Measurements from ENCODE around the gene ZBTB47. TPM values are rescaled to one million over a fixed set of nuclear protein-coding genes. Genes with fewer than 3 reads are reported as not detected.

ZBTB47 gene
- total RNA-seq, 1 experiment from 2014 or later = 9.5 TPM

DNA sequence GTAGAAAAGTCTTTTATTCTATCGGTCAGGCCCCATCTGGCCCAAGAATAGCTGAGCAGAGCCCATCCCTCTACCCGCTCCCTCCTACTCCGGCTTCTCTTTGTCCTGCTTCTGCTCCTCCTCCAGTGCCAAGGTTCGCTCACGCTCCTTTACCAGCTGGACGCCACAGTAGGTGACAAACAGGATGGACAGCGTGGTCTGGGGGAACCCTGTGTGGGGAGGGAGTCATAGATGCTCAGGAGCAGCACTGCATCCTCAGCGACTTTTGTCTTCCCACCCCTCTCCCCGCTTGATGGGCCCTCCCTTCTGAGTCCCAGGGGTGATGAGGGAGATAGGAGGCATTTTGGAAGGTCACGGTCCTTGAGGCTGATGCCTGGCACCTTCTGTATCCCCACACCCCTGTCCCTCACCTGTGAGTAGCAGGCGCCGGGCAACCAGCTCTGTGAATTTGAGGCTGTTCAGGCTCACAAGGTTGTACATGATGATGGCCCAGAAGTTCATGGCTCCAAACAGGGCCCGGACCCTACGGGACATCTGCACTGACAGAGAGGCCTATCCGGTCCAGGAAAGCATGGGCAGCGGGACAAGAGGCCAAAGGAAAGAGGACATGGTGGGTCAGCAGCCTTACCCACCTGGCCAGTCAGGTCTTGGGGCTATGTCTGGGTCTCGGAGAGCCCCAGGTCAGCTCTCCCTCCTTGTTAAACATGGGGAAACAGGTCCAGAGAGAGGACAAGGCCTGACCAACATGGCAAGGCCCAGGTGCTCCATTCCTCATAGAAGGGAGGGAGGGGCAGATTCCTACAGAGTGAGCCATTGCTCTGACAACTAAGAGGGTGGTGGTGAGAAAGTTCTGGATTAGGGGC lies 39.4 kb downstream of the ZBTB47 start:
- Histone ChIP-seq H3K36me3 (ENCODE audit: low read depth, low read length) (no peaks in the 10 kb centered on the region), H3K4me2 (ENCODE audit: low read length) (no peak overlapping the region), H3K9me2 (replicated peaks; ENCODE audit: low read length) (no peaks in the 10 kb centered on the region), H3F3A (ENCODE audit: low read length, unreplicated experiment) (no peaks in the 10 kb centered on the region), H3K9ac (ENCODE audit: low read length) (no peak overlapping the region), H4K20me1 (ENCODE audit: low read length) (no peaks in the 10 kb centered on the region), H3K27me3 (ENCODE audit: low read length) (no peaks in the 10 kb centered on the region), H3K79me2 (ENCODE audit: low read length) (no peaks in the 10 kb centered on the region), H3K4me1 (ENCODE audit: insufficient read depth, low read length) (no peaks in the 10 kb centered on the region), H3K4me3 (ENCODE audit: low read length) (no peak overlapping the region), H3K27ac (ENCODE audit: low read length) (no peak overlapping the region), H2AFZ (ENCODE audit: low read length) (no peak overlapping the region), H3K9me3 (ENCODE audit: low read length) (no peaks in the 10 kb centered on the region)
- ATAC-seq = peak; percentile 42; the same call in 1 of the 2 replicates
- intact Hi-C loops (cut with micrococcal nuclease) = no loop called here
- POLR2A ChIA-PET (ENCODE audit: unreplicated experiment) = no interaction called here
- no TSS peak for BruUV-seq (replicated peaks)
- CTCF ChIA-PET = no interaction called here
- peak; percentile 7 for DNase-seq
- TF ChIP-seq CTCF (conservative IDR thresholded peaks at IDR 0.05; ENCODE audit: low read depth, low read length) (no peak), EZH2phosphoT487 (IDR thresholded peaks at IDR 0.05; ENCODE audit: borderline replicate concordance, low read length) (no peak), EZH2 (IDR thresholded peaks at IDR 0.05; ENCODE audit: low read length, unreplicated experiment) (no peak)

GRCh38 chr3:42693530-42693930 lies 40.0 kb downstream of the ZBTB47 start:
- Histone ChIP-seq H3K27ac (ENCODE audit: low read length) (no peak overlapping the region), H3K4me1 (ENCODE audit: insufficient read depth, low read length) (no peaks in the 10 kb centered on the region), H3K27me3 (ENCODE audit: low read length) (no peaks in the 10 kb centered on the region), H3K9me2 (replicated peaks; ENCODE audit: low read length) (no peaks in the 10 kb centered on the region), H3K36me3 (ENCODE audit: low read depth, low read length) (no peaks in the 10 kb centered on the region), H3F3A (ENCODE audit: low read length, unreplicated experiment) (no peaks in the 10 kb centered on the region), H4K20me1 (ENCODE audit: low read length) (no peaks in the 10 kb centered on the region), H3K9me3 (ENCODE audit: low read length) (no peaks in the 10 kb centered on the region), H2AFZ (ENCODE audit: low read length) (no peak overlapping the region), H3K9ac (ENCODE audit: low read length) (no peak overlapping the region), H3K4me2 (ENCODE audit: low read length) (no peak overlapping the region), H3K4me3 (ENCODE audit: low read length) (no peak overlapping the region), H3K79me2 (ENCODE audit: low read length) (no peaks in the 10 kb centered on the region)
- no TSS peak for BruUV-seq (replicated peaks)
- ATAC-seq (no peak), DNase-seq (no peak)
- ChIA-PET CTCF (no interaction called here), POLR2A (ENCODE audit: unreplicated experiment) (no interaction called here)
- TF ChIP-seq CTCF (conservative IDR thresholded peaks at IDR 0.05; ENCODE audit: low read depth, low read length) (no peak), EZH2phosphoT487 (IDR thresholded peaks at IDR 0.05; ENCODE audit: borderline replicate concordance, low read length) (no peak), EZH2 (IDR thresholded peaks at IDR 0.05; ENCODE audit: low read length, unreplicated experiment) (no peak)
- intact Hi-C loops (cut with micrococcal nuclease) = no loop called here

- H3K79me2 ChIP-seq (ENCODE audit: low read length) = no peaks in the 10 kb centered on the region
- H3K36me3 ChIP-seq (ENCODE audit: low read depth, low read length) = no peaks in the 10 kb centered on the region
- POLR2A ChIA-PET (ENCODE audit: unreplicated experiment) = no interaction called here
- TF ChIP-seq EZH2phosphoT487 (IDR thresholded peaks at IDR 0.05; ENCODE audit: borderline replicate concordance, low read length) (no peak), EZH2 (IDR thresholded peaks at IDR 0.05; ENCODE audit: low read length, unreplicated experiment) (no peak), CTCF (conservative IDR thresholded peaks at IDR 0.05; ENCODE audit: low read depth, low read length) (no peak)
- H3K27me3 ChIP-seq (ENCODE audit: low read length) = no peaks in the 10 kb centered on the region
- intact Hi-C loops (cut with micrococcal nuclease) = no loop called here
- no peaks in the 10 kb centered on the region for H3K9me3 ChIP-seq (ENCODE audit: low read length)
- no peak overlapping the region for H3K4me3 ChIP-seq (ENCODE audit: low read length)
- ATAC-seq (no peak), DNase-seq (no peak)
- CTCF ChIA-PET = no interaction called here
- no peaks in the 10 kb centered on the region for H3F3A ChIP-seq (ENCODE audit: low read length, unreplicated experiment)
- no TSS peak for BruUV-seq (replicated peaks)
- H3K4me1 ChIP-seq (ENCODE audit: insufficient read depth, low read length) = no peaks in the 10 kb centered on the region
- H3K27ac ChIP-seq (ENCODE audit: low read length) = no peak overlapping the region
- no peak overlapping the region for H3K4me2 ChIP-seq (ENCODE audit: low read length)
- H3K9me2 ChIP-seq (replicated peaks; ENCODE audit: low read length) = no peaks in the 10 kb centered on the region
- H3K9ac ChIP-seq (ENCODE audit: low read length) = no peak overlapping the region
- H4K20me1 ChIP-seq (ENCODE audit: low read length) = no peaks in the 10 kb centered on the region
- no peak overlapping the region for H2AFZ ChIP-seq (ENCODE audit: low read length)
Observed at GRCh38 chr3:42694366-42694765, 40.9 kb downstream of the ZBTB47 start.

All from PC-3 (cell line).